ENCODE measurements around the gene SYVN1. TPM values are rescaled to one million over a fixed set of nuclear protein-coding genes. Genes with fewer than 3 reads are reported as not detected.
"Not testable (repeated sequence)": the region's sequence is repeated elsewhere in the genome, so short reads cannot be mapped to it uniquely, and the experiment has no call there.

Gene SYVN1
- polyA plus RNA-seq, 3 donors, result 17.0 to 43.7 (median 31.3) TPM

DNA sequence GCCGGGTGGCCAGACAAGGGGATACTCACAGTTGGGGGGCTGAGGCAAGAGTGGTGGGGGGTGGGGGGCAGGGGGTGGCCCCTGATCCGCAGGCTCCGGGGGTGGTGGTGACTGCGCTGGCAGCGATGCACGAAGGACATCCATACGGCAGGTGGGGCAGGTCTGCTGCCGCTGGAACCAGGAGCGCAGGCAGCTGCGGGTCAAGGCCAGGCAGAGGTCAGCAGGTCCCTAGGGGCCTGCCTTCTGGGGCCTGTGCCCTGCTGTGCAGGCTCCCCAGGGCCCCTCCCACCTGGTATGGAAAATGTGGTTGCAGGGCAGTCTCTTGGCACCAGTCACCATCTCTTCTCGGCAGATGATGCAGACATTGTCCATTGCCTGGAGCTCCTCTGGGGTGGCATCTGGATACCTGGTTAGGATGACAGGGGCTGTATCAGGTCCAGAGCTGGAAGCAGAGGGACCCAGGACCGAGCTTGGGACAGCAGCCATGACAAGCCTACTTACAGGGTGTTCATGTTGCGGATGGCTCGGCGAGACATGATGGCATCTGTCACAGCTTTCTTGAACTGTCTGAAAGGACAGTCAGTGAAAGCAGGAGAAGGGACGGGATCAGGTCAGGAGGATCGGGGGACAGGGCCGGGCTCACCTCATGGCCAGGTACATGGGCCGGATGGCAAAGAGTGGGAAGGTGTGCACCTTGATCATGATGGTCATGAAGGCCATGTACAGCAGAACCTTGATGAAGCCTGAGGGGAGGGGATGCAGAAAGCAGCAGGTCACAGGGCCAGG is 3.5 kb downstream of the SYVN1 start:
- 70 to 86% (median 84%) methylated on average over 18 to 19 of the region's 19 CpGs for WGBS, 3 donors
- no peak overlapping the region for H3K27ac ChIP-seq (ENCODE audit: low read depth, low read length)

GRCh38 chr11:65129649-65130441 is 4.5 kb downstream of the SYVN1 start:
- 72 to 89% (median 88%) methylated on average over 13 of the region's 13 CpGs for WGBS, 3 donors
- no peak overlapping the region for H3K27ac ChIP-seq (ENCODE audit: low read depth, low read length)

DNA sequence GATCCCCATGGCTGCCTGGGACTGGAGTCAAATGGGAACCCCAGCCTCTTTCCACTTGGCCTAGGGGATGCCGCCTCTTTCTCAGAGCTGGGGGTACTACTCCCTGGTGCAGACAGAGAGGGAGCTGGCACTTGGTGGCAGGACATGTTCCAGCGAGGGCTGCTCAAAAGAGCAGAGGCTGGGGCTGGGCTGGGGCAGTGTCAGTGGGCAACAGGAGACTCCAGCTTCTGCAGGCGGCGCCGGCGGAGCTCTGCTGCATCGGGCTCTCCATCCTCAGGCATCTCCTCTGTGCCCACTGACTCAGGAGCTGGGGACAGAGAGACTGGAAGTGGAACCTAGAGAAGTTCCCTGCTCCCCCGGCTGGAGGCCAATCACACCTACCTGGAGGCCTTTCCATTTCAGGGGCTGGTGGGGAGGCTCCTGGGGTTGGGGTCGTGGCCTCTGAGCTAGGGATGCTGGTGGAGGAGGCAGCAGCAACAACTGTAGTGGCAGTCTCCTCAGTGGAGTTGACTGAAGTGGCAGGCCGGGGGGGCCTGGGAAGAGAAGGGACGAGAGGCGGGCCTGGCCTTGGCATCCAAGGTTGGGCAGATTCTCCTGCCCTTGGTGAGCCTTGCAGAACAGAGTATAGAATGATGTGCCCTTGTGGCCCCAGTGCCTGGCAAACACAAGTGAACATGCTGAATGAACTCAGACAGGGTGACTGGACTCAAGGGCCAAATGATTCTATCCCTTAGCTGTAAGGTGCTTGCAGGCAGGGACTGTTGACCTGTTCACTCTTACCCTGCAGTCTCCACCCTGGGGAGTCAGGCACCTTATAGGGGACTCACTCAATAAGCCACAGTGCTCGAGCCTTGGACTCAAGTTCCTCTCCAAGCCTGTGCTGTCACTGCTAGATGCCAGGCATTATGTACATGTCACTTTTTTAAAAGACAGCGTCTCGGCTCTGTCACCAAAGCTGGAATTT is 5.9 kb downstream of the SYVN1 start:
- no peak overlapping the region for H3K27ac ChIP-seq (ENCODE audit: low read depth, low read length)
- WGBS, 3 donors, result 74 to 88% (median 87%) methylated on average over 15 of the region's 15 CpGs

- WGBS, 3 donors, result 74 to 80% (median 76%) methylated on average over 12 of the region's 12 CpGs
- H3K27ac ChIP-seq (ENCODE audit: low read depth, low read length), result no peak overlapping the region
Measured at GRCh38 chr11:65127473-65128181, 6.7 kb downstream of the SYVN1 start.

DNA sequence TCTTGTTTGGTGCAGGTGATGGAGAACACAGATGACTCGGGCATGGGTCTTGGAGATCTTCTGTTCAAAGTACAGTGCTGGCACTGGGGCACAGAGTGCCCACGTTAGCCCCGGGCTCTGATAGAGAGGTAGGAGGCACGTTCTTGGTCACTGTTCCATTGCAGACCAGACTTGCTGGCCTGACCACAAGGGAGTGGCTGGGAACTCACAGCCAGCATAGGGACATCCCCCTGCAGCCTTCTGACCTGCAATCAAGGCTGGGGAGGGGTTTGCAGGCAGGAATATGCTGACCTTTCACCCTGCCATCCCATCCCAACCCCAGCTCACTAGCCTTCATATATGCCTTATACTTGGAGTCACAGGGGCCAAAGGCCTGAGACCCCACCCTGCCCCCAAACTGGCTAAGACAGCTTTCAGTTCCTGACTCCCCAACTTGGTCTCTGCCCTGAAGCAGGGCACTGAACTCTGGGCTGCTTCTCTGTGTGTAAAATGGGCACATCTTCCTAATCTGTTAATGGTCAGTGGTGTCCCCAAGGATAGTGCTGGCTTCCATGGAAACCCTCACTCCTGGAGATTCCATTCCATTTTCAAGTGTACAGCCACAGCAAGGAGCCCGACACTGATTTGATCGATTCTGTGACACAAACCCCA is 7.6 kb downstream of the SYVN1 start:
- WGBS, 3 donors, result 74 to 79% (median 75%) methylated on average over 6 of the region's 6 CpGs
- H3K27ac ChIP-seq (ENCODE audit: low read depth, low read length), result no peak overlapping the region

DNA sequence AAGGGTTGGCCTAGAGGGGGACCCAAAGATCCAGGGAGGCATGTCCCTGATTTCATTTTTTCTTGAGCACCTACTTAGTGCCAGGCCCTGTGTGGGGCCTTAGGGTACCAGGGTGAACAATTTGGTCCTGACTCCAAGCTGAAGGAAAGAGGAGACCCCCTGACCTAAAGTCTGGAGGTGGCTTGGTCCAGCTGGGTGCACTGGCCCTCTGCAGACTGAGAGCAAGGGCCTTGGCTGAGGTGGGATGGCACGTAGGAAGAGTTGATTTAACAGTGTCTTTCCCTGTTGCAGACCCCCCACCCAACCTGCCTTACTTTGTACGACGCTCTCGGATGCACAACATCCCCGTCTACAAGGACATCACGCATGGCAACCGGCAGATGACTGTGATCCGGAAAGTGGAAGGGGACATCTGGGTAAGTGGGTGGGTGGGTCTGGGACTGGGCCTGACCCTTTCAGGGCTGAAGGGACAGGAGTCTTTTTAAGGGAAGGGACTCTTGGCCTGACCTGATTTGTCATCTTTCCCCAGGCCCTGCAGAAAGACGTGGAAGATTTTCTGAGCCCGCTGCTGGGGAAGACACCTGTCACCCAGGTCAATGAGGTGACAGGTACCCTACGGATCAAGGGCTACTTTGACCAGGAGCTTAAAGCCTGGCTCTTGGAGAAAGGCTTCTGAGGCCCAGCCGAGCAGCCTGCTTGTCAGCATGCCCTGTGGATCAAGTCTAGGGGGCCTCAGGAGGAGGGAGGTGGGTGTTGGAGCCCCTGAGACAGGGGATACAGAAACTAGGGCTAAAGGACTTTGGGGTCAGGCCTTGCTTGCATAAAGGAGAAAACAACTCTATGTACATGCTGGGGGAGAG is 8.9 kb downstream of the SYVN1 start:
- H3K27ac ChIP-seq (ENCODE audit: low read depth, low read length), result no peak overlapping the region
- WGBS, 3 donors, result 85 to 90% (median 88%) methylated on average over 12 of the region's 12 CpGs

DNA sequence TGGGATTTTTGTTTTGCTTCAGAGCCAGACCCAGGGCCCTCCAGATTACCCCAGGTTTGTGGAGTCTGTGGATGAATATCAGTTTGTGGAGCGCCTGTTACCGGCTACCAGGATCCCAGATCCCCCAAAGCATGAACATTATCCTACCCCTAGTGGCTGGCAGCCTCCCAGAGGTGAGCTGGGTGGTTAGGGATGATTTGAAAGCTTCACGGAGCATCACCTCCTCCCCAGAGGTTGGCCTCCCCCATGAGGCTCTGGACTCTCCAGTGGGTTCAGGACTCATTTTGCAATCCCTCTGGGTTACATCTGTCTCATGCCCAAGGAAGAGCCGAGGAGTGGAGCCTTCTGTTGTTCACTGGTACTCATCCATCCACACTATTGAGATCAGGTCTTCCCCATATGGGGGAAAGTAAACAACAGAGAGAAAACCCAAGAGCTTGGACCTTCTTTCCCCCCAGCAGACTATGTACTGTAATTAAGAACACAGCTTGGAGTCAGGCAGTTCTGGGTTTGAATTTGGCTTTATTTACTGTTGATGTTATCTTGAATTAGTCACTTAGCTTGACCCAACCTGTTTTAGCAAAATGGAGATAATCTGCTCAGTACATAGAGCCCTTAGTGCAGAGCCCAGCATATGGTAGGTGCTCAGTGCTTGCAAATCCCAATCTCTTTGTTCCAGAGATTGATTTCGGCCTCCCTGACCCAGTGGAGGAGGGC is 9.7 kb downstream of the SYVN1 start:
- 86 to 90% (median 89%) methylated on average over 5 of the region's 5 CpGs for WGBS, 3 donors
- no peak overlapping the region for H3K27ac ChIP-seq (ENCODE audit: low read depth, low read length)

GRCh38 chr11:65121865-65122696 is 12.2 kb downstream of the SYVN1 start, which contains the start of the genes FAU and MRPL49:
Gene FAU (minus strand): TSS chr11:65122134. CDS start chr11:65121813, 321 bp downstream.
Gene MRPL49 (plus strand): TSS chr11:65122321. CDS start chr11:65122347, 26 bp downstream.
- peak within 1 kb of the TSS; percentile 70 for H3K27ac ChIP-seq (ENCODE audit: low read depth, low read length)
- WGBS, 3 donors, result 0% methylated on average over 64 of the region's 64 CpGs

DNA sequence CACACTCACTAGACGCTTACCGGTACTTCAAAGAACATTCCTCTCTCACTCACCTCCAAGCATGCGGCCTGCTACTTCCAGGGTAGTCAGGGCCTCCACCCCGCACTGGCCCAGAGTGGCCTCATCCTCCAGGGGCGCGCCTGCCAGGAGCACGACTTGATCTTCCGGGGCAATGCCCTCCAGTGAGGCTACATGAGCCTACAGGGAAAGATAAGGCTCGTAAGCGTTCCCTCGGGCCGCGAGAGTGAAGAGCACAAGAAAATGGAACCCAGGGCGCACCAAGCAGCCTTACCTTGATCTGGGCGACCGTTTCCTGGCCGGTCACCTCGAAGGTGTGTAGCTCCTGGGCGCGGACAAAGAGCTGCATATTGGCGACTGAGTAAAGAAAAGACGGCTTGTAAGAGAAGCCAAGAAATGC is 12.9 kb downstream of the SYVN1 start:
- H3K27ac ChIP-seq (ENCODE audit: low read depth, low read length), result peak overlapping the region; percentile 68
- WGBS, 3 donors, result 0 to 1% (median 1%) methylated on average over 22 of the region's 22 CpGs

GRCh38 chr11:65120831-65121230 is 13.5 kb downstream of the SYVN1 start:
- 69 to 92% (median 81%) methylated on average over 3 of the region's 3 CpGs for WGBS, 3 donors
- H3K27ac ChIP-seq (ENCODE audit: low read depth, low read length), result no peak overlapping the region

DNA sequence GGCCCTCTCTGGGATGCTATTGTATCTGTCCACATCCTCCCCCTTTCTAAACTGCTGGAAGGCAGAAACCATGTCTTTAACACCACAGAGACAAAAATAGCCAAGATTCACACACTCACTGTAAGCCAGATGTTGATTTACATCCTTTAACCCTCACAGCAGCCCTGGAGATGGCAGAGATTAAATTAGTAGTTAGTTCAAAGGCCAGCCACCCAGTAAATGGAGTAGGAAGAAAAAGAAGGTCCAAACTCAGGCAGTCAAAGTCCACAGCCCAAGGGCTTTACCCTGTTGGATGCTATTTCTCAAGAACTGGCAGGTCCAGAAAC is 14.7 kb downstream of the SYVN1 start:
- H3K27ac ChIP-seq (ENCODE audit: low read depth, low read length), result no peak overlapping the region

DNA sequence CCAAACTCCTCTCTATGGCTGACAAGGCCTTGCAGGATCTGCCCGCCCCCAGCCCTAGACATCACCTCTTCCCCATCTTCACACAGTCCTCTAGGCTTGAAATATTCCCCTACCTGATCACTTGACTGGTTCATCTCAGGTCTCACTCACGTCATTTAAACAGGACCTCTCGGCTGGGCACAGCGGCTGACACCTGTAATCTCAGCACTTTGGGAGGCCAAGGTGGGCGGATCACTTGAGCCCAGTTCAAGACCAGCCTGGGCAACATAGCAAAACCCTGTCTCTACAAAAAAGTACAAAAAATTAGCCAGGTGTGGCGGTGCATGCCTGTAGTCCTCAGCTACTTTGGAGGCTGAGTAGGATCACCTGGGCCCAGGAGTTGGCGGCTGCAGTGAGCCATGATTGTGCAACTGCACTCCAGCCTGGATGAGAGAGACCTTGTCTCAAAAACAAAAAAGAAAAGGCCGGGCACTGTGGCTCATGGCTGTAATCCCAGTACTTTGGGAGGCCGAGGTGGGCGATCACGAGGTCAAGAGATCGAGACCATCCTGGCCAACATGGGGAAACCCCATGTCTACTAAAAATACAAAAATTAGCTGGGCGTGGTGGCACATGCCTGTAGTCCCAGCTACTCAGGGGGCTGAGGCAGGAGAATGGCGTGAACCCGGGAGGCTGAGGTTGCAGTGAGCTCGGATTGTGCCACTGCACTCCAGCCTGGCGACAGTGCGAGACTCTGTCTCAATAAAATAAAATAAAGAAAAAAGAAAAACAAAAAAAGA is 15.2 kb downstream of the SYVN1 start:
- not testable (repeated sequence) for H3K27ac ChIP-seq (ENCODE audit: low read depth, low read length)
- WGBS, 3 donors, result 90 to 91% (median 90%) methylated on average over 18 of the region's 18 CpGs

DNA sequence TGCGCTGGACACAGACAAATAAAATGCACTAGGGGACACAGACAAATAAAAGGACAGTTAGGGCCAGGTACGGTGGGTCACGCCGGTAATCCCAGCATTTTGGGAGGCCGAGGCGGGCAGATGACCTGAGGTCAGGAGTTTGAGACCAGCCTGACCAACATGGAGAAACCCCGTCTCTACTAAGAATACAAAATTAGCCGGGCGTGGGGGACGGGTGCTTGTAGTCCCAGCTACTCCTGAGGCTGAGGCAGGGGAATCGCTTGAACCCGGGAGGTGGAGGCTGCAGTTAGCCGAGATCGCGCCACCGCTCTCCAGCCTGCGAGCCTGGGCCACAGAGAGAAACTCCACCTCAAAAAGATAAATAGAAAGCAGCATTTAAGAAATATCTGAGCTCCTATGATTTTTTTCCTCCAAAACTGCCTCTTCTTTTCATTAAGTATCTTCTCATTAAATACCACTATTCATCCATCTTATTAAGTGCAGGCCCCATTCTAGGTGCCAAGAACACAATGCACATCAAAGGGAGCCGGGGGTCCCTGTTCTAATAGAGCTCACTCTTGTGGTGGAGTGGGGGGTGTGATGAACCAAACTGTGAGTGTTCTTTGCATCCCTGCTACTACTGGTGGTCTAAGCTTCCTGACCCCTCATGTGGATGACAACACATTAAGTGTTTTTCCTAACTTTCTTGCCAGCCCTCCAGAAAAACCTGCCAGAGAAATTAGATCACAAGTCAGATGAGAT is 16.1 kb downstream of the SYVN1 start:
- WGBS, 3 donors, result 82 to 87% (median 83%) methylated on average over 18 of the region's 18 CpGs
- H3K27ac ChIP-seq (ENCODE audit: low read depth, low read length), result no peak overlapping the region

All from adipose tissue (tissue), 3 donors.